Calu3 (cell line): ENCODE measurements around the gene NBAS. TPM values are rescaled to one million over a fixed set of nuclear protein-coding genes. Genes with fewer than 3 reads are reported as not detected.
"Not testable (repeated sequence)": the region's sequence is repeated elsewhere in the genome, so short reads cannot be mapped to it uniquely, and the experiment has no call there.

Source experiments
- BruUV-seq: library from RNA; stranded (reverse); fragments of 400-500 nt; replicated peaks from 2 replicates; lab custom pipeline; 2021; lab: Mats Ljungman, UMichigan
- CTCF ChIA-PET: fragments of 300-600 bp; sonication (Branson Sonifier 250); formaldehyde crosslinking; loops from one replicate; lab custom pipeline; 2022; ENCODE audit warnings: antibody characterized with exemption; lab: Charles Lee
- DNase-seq: peaks from one replicate; pipeline ENCODE4 v3.0.0; 2022
- H3K27ac Mint-ChIP-seq: one replicate; pipeline ENCODE4 v1.8.0; 2022; ENCODE audit warnings: mixed read lengths; ENCODE audit not compliant: unreplicated experiment
- H3K27me3 Mint-ChIP-seq: one replicate; pipeline ENCODE4 v1.8.0; 2022; ENCODE audit warnings: mixed read lengths; ENCODE audit not compliant: unreplicated experiment
- H3K36me3 Mint-ChIP-seq: one replicate; pipeline ENCODE4 v1.8.0; 2022; ENCODE audit warnings: mild to moderate bottlenecking, moderate library complexity, mixed read lengths; ENCODE audit not compliant: insufficient read depth, unreplicated experiment
- H3K4me1 Mint-ChIP-seq: one replicate; pipeline ENCODE4 v1.8.0; 2022; ENCODE audit warnings: mild to moderate bottlenecking, low read depth, mixed read lengths; ENCODE audit not compliant: unreplicated experiment
- H3K4me3 Mint-ChIP-seq: one replicate; pipeline ENCODE4 v1.8.0; 2022; ENCODE audit warnings: mild to moderate bottlenecking, low read depth, moderate library complexity, mixed read lengths; ENCODE audit not compliant: unreplicated experiment
- H3K9me3 Mint-ChIP-seq: one replicate; pipeline ENCODE4 v1.8.0; 2022; ENCODE audit warnings: low read depth, mixed read lengths; ENCODE audit not compliant: unreplicated experiment
- intact Hi-C: fragments of 100-400 bp; cut with micrococcal nuclease; formaldehyde crosslinking; loops from one replicate; pipeline ENCODE4 v1.10.0; 2022; ENCODE audit not compliant: unreplicated experiment
- total RNA-seq: library from RNA; stranded (reverse); gene quantifications from 2 replicates; pipeline ENCODE4 v1.2.3, GENCODE V29; 2022
- TF ChIP-seq, protein P1 (sequence below): fragments of 200-600 bp; IDR thresholded peaks from one replicate; pipeline ENCODE4 v1.8.0; 2022; ENCODE audit warnings: antibody characterized with exemption; ENCODE audit not compliant: unreplicated experiment

The NBAS gene
- total RNA-seq, 1 experiment from 2014 or later, result 30.4 TPM

DNA sequence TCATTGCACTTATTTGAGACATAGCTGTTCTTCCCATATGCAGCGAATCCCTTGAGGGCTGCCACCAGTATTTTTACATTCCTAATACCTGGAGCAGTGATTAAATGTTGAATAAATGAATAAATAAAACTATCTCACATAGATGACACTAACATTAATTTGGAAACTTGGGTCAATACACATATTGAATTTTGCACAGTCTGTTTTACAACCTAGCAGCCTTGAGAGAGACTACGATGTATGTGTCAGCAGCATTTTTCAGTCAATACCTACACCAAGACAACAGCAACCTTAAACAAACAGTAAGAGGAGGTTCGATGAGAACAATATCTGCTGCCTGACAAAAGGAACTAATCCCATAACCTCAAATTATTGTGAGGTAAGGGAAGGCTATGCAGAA lies 53.4 kb downstream of the NBAS start:
- Mint-ChIP-seq H3K4me1 (peaks cover 12% of the 10 kb centered on the region), H3K36me3 (no peaks in the 10 kb centered on the region)

DNA sequence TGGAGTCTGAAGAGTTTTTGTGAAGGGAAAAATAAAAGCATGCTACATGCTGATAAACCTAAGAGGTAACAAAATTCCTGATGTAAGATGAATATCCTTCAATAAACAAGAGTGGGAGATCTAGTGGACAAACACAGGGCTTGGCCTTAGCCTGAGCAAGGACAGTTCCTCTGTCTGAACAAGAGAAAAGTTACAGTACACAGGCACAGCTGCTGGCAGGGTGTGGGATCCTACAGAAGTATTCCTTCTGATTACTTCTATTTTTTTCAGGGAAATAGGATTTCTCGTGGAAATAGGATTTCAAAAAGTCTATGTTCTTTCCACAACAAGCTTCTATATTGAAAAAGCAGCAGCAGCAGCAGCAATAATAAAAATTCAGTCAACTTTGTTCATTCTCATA lies 54.1 kb downstream of the NBAS start:
- no TSS peak for BruUV-seq
- H3K27ac Mint-ChIP-seq, result no peak overlapping the region
- H3K4me1 Mint-ChIP-seq, result peaks cover 12% of the 10 kb centered on the region
- H3K36me3 Mint-ChIP-seq, result no peaks in the 10 kb centered on the region
- no peak overlapping the region for H3K4me3 Mint-ChIP-seq
- CTCF ChIA-PET, result no interaction called here
- TF ChIP-seq, protein P1, sequence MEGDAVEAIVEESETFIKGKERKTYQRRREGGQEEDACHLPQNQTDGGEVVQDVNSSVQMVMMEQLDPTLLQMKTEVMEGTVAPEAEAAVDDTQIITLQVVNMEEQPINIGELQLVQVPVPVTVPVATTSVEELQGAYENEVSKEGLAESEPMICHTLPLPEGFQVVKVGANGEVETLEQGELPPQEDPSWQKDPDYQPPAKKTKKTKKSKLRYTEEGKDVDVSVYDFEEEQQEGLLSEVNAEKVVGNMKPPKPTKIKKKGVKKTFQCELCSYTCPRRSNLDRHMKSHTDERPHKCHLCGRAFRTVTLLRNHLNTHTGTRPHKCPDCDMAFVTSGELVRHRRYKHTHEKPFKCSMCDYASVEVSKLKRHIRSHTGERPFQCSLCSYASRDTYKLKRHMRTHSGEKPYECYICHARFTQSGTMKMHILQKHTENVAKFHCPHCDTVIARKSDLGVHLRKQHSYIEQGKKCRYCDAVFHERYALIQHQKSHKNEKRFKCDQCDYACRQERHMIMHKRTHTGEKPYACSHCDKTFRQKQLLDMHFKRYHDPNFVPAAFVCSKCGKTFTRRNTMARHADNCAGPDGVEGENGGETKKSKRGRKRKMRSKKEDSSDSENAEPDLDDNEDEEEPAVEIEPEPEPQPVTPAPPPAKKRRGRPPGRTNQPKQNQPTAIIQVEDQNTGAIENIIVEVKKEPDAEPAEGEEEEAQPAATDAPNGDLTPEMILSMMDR, result no peak
- intact Hi-C loops, result no loop called here
- no peaks in the 10 kb centered on the region for H3K9me3 Mint-ChIP-seq
- no peak for DNase-seq
- H3K27me3 Mint-ChIP-seq, result no peaks in the 10 kb centered on the region

More for the DNA sequence above, 53.4 kb downstream of the NBAS start:
- intact Hi-C loops, result no loop called here
- CTCF ChIA-PET, result no interaction called here
- Mint-ChIP-seq H3K27me3 (no peaks in the 10 kb centered on the region), H3K4me3 (no peak overlapping the region), H3K27ac (no peak overlapping the region), H3K9me3 (no peaks in the 10 kb centered on the region)
- no peak for DNase-seq
- BruUV-seq, result no TSS peak
- TF ChIP-seq, protein P1, result no peak

DNA sequence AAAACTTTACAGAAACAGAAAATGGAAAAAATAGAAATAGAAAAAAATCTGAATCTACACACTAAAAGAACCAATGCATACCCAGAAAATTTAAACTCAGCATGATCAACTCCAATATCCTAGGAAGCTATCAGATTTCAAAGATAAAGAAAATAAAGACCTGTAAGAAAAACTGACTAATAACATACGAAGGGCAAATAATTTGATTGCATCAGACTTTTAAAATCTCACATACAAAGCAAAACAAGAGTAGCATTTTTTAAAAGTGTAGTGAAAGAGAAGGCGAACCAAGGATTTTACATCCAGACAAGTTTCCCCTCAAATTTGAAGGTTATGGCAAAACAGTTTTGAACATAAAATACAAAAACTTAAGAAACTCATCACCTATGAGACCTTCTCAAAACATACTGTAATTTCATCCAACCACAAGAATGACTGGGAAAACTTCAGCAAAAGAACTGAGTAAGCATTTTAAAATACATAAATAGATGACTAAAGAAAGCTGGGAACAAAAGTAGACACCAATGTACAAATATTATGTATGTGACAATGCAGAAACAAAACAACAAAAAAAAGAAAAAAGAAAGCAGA lies 54.8 kb downstream of the NBAS start:
- BruUV-seq, result no TSS peak
- intact Hi-C loops, result no loop called here
- no peak overlapping the region for H3K4me3 Mint-ChIP-seq

DNA sequence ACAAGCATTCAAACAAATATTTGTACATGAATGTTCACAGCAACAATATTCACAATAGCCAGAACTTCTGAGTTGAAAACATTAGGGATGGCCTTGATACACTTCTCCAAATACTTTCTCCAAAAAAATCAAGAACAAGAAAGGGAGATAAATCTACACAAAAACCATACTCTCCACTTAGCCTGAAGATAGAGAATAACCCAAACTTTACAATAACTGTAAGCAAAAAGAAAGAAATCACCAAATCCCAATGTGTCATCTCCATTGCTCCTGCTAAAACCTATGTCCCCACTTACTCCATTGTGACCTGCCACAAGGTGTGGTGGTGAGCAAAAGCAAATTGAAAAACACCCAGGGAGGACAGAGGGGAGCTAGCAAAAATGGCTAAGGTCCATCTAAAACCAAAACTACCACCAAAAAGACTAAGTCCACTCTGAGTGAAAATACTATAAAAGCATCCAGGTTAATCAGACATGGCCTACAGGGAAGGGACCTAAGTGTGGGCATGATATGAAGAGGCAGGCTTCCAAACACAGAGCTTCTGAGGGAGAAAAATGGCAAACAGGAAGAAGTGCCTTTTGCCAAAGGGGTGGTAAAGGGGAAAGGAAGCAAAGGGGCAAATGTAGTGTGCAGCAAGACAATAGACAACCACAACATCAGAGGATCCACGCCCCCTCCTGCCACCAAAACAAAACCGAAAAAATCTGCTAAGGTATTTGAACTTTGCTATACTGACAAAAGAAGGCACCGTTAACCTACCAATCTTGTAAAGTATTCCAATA lies 56.1 kb downstream of the NBAS start:
- Mint-ChIP-seq H3K36me3 (peaks cover under 1% of the 10 kb centered on the region), H3K4me3 (no peak overlapping the region), H3K27me3 (no peaks in the 10 kb centered on the region), H3K4me1 (peaks cover 12% of the 10 kb centered on the region), H3K9me3 (no peaks in the 10 kb centered on the region), H3K27ac (no peak overlapping the region)
- no TSS peak for BruUV-seq
- no peak for DNase-seq
- intact Hi-C loops, result no loop called here
- TF ChIP-seq, protein P1, result no peak
- CTCF ChIA-PET, result no interaction called here

More for the DNA sequence above, 54.8 kb downstream of the NBAS start:
- CTCF ChIA-PET, result no interaction called here
- Mint-ChIP-seq H3K36me3 (no peaks in the 10 kb centered on the region), H3K27ac (no peak overlapping the region), H3K9me3 (no peaks in the 10 kb centered on the region), H3K27me3 (no peaks in the 10 kb centered on the region), H3K4me1 (peaks cover 12% of the 10 kb centered on the region)
- TF ChIP-seq, protein P1, result no peak
- DNase-seq, result no peak

DNA sequence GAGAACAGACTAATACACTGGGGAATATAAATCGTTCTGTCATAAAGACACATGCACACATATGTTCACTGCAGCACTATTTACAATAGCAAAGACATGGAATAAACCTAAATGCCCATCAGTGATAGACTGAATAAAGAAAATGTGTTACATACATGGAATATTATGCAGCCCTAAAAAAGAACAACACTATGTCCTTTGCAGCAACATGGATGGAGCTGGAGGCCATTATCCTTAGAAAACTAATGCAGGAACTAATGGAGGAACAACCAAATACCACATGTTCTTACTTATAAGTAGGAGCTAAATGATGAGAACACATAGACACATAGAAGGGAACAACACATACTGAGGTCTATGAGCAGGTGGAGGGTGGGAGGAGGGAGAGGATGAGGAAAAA lies 61.9 kb downstream of the NBAS start:
- BruUV-seq, CTCF ChIA-PET, intact Hi-C loops, H3K4me1 Mint-ChIP-seq, H3K27me3 Mint-ChIP-seq, H3K36me3 Mint-ChIP-seq, H3K27ac Mint-ChIP-seq, H3K4me3 Mint-ChIP-seq, H3K9me3 Mint-ChIP-seq, DNase-seq: not testable (repeated sequence)
